DND-41 (cell line): ENCODE data around the gene EPB41L4B.

Experiments
- EZH2 ChIP-seq: IDR thresholded peaks from 3 replicates; pipeline ENCODE4 v1.6.1; 2012; ENCODE audit warnings: borderline replicate concordance, low read depth, mild to moderate bottlenecking, moderate library complexity, low read length, inconsistent platforms; ENCODE audit not compliant: severe bottlenecking
- TF ChIP-seq, protein P1 (sequence below): IDR thresholded peaks from 2 replicates; pipeline ENCODE4 v1.5.1; 2012; ENCODE audit warnings: borderline replicate concordance, low read length, moderate library complexity, mild to moderate bottlenecking; ENCODE audit not compliant: poor library complexity, severe bottlenecking; ENCODE audit errors: extremely low read depth

DNA sequence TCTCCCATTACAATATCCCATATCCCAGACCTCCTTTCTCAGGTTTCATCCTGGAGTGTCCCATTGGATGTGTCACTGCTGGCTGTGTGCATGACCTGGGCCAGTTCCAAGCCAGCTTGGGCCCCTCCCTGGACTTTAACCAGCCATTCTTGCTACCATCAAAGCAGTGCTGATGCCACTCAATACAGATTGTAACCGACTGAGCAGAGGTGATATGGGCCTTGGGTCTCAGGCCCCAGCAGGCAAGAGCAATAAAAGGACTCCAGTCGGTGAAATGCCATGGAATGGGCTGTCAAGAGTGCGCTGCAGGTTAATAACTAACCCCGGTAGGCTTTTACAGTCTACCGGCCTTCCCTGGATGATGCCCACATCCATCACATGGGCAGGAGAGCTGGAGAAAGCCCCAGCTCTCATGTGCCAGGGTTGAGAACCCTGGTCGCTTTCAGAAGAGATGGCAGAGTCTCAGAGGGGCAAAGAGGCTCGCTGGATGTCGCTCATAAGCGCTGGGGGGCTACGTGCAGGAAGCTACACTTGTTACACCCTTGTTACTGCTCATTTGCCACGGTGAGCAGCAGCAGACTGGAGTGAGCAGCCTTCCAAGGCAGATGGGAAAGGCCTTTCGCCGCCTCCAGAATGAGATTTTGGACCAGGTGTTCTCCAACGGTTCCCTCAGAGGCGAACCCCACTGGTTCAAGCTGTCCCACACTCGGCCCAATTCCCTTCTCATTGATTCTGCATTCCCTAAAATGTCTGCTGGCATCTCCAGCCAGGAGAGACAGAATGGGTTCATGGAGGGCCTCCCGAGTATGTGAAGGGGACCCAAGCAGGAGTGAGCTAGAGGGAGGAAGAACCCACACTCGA, 13.2 kb downstream of the EPB41L4B start:
- TF ChIP-seq, protein P1, sequence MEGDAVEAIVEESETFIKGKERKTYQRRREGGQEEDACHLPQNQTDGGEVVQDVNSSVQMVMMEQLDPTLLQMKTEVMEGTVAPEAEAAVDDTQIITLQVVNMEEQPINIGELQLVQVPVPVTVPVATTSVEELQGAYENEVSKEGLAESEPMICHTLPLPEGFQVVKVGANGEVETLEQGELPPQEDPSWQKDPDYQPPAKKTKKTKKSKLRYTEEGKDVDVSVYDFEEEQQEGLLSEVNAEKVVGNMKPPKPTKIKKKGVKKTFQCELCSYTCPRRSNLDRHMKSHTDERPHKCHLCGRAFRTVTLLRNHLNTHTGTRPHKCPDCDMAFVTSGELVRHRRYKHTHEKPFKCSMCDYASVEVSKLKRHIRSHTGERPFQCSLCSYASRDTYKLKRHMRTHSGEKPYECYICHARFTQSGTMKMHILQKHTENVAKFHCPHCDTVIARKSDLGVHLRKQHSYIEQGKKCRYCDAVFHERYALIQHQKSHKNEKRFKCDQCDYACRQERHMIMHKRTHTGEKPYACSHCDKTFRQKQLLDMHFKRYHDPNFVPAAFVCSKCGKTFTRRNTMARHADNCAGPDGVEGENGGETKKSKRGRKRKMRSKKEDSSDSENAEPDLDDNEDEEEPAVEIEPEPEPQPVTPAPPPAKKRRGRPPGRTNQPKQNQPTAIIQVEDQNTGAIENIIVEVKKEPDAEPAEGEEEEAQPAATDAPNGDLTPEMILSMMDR, result no peak
- TF ChIP-seq EZH2, result no peak
